PC-3 (cell line): ENCODE results near the gene LGR4.

Experiments
- EZH2 ChIP-seq: fragments of 300-600 bp; sonication (generic); IDR thresholded peaks from one replicate; pipeline ENCODE4 v1.6.1; 2017; ENCODE audit warnings: antibody characterized with exemption, mild to moderate bottlenecking, low read length; ENCODE audit not compliant: unreplicated experiment
- EZH2phosphoT487 ChIP-seq: fragments of 300-600 bp; sonication (generic); IDR thresholded peaks from 2 replicates; pipeline ENCODE4 v1.6.1; 2018; ENCODE audit warnings: mild to moderate bottlenecking, antibody characterized with exemption, low read length, borderline replicate concordance
- TF ChIP-seq, protein P1 (sequence below): fragments of 300-600 bp; sonication (generic); conservative IDR thresholded peaks from 2 replicates; pipeline ENCODE4 v1.5.1; 2017; ENCODE audit warnings: antibody characterized with exemption, low read depth, mild to moderate bottlenecking, low read length

DNA sequence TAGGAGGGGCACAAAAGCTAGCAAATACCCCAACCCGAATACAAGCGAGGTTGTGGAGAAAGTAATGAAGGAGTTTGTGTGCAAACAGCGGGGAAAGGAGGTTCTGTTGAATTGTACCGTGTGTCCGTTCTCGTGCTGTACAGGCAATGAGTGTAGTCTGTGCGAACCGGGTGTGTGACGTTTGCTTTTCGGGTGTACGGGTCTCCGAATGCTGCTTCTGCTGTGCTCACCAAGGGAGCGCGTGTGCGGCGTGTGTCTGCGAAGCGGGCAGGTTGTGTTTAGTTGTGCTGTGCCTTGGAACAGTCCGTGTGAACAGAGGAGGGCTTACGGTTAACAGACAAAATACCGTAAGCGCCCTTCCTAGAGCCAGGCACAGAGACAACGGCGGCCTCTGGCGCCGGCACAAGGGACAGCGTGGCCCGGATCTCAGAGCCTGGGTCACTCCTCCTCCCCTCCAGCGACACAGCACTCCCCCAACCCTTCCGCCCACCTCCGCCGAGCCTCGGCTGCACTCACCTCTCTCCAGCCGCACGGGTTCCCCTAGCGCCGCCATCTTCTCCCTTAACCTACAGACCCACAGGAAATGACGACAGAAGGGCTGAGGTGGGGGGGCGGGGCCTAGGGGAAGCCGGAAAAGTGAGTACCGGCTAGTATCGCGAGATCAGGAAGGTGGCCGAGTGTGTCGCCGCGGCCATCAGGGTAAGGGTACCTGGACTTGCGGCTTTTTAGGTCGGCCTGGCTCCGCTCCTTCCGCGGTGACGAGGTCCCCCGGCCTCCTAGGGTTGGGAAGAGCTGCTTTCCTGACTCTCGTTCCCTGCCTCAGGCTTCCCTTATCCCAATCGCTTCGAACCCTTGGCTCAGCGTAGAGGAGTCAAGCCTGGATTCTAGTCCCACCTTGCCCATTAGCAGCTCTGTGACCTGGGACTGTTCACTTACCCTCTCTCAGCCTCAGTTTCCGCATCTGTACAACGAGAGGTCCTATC lies 33.9 kb upstream of the LGR4 start, which contains the start of gene LIN7C:
- TF ChIP-seq, protein P1, sequence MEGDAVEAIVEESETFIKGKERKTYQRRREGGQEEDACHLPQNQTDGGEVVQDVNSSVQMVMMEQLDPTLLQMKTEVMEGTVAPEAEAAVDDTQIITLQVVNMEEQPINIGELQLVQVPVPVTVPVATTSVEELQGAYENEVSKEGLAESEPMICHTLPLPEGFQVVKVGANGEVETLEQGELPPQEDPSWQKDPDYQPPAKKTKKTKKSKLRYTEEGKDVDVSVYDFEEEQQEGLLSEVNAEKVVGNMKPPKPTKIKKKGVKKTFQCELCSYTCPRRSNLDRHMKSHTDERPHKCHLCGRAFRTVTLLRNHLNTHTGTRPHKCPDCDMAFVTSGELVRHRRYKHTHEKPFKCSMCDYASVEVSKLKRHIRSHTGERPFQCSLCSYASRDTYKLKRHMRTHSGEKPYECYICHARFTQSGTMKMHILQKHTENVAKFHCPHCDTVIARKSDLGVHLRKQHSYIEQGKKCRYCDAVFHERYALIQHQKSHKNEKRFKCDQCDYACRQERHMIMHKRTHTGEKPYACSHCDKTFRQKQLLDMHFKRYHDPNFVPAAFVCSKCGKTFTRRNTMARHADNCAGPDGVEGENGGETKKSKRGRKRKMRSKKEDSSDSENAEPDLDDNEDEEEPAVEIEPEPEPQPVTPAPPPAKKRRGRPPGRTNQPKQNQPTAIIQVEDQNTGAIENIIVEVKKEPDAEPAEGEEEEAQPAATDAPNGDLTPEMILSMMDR: no peak
- TF ChIP-seq EZH2phosphoT487 (no peak), EZH2 (no peak)
